Rectal smooth muscle tissue (tissue), 1 donor: ENCODE data around the gene TMEM198.

Experiments used
- H3K27ac ChIP-seq: one replicate; pipeline ENCODE4 v1.7.0; 2013; ENCODE audit warnings: low read depth, low read length, inconsistent platforms
- H3K27me3 ChIP-seq: one replicate; pipeline ENCODE4 v1.7.0; 2013; ENCODE audit warnings: low read length; ENCODE audit not compliant: control insufficient read depth, insufficient read depth
- H3K36me3 ChIP-seq: one replicate; pipeline ENCODE4 v1.7.0; 2013; ENCODE audit warnings: low read length; ENCODE audit not compliant: control insufficient read depth, insufficient read depth
- H3K4me1 ChIP-seq: one replicate; pipeline ENCODE4 v1.7.0; 2013; ENCODE audit warnings: low read length; ENCODE audit not compliant: control insufficient read depth, insufficient read depth
- H3K4me3 ChIP-seq: one replicate; pipeline ENCODE4 v1.7.0; 2013; ENCODE audit warnings: low read length
- H3K9ac ChIP-seq: one replicate; pipeline ENCODE4 v1.7.0; 2013; ENCODE audit warnings: low read length

Gene TMEM198

DNA sequence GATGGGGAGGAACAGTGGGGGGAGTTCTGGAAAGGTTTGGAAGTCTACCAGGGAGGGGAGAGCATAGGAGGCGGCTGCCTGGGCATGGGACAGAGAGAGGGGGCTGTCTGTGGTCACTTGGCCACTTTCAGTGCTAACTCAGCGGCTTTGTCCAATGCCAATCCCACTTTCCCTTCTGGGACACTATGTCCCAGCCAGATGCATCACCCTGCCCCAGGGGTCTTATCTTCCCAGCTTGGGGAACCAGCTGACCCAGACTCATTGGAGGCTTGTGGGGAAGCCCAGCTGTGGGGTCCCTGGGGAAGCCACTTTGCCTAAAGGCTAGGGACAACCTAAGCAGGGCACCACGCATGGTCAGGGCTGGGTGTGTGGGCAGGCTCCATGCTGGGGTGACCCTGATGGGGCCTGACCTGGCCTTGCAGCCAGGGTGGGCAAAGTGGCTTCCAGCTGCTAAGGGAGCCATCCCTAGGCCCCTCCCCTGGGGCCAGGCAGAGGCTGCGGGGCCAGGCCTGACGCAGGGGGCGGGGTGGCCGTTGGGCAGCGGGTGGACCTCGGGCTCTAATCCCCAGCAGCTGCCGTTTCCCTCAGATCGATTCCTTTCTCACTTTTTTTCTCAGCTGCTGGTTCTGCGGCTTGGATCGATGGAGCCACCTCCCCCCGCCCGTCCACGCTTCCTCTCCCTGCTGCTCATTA, 31.2 kb upstream of the TMEM198 start:
- peaks cover 13% of the 10 kb centered on the region for H3K27me3 ChIP-seq
- no peaks in the 10 kb centered on the region for H3K36me3 ChIP-seq
- H3K4me1 ChIP-seq = peaks cover 2% of the 10 kb centered on the region
- H3K4me3 ChIP-seq = no peak overlapping the region
- H3K9ac ChIP-seq = no peak overlapping the region
- no peak overlapping the region for H3K27ac ChIP-seq

DNA sequence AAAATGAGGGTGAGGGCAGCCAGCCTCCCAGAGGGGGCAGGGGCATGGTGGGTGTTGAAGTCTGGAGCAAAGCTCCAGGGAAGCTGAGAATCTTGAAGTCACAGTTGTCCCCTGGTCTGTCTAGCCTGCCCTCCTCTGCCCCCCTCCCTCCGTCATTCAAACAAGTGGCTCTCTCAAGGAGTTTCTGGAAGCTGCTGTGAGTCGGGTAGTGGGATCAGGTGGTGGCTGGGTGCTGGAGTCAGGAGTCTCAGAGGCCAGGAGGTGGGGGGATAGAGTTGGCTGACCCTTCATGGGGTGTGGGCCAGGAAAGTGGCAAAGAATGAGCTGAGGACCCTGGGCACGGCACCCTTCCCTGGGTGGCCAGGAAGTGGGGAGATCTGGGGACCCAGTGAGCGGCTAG, 30.0 kb upstream of the TMEM198 start:
- H3K27ac ChIP-seq = no peak overlapping the region
- peaks cover 2% of the 10 kb centered on the region for H3K4me1 ChIP-seq

DNA sequence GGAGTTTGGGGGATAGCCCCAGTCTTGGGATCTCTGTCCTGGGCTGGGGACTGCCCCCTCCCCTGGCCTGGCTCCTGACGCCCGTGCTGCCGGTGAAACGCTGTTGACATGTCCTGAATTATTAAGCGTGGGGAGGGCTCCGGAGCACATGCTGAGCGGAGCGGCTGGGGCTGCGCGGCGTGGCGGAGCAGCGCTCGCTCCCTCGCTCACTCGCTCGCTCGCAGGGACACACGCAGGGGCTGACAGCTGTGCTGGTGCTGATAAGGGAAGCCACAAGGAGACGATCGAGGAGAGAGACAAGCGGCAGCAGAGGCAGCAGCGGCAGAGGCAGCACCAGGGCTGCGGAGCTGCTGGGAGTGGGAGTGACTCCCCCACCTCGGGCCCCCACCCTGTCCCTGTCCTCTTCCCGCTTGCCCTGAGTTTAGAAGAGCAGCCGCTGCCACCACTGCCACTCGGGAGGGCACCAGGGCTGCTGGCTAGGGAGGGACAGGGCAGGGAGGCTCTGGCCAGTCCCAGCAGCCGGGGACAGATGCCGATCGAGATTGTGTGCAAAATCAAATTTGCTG, 29.5 kb upstream of the TMEM198 start, which contains the start of gene ASIC4:
Gene ASIC4 (plus strand): TSS at position 287 of the 566 bp plus-strand sequence. CDS start 243 bp downstream, at position 530.
- Histone ChIP-seq H3K36me3 (no peaks in the 10 kb centered on the region), H3K4me1 (peaks cover 2% of the 10 kb centered on the region), H3K9ac (no peak within 1 kb of the TSS), H3K27me3 (peaks cover 13% of the 10 kb centered on the region), H3K4me3 (no peak within 1 kb of the TSS), H3K27ac (no peak within 1 kb of the TSS)

More for the DNA sequence above, 30.0 kb upstream of the TMEM198 start:
- Histone ChIP-seq H3K4me3 (no peak overlapping the region), H3K36me3 (no peaks in the 10 kb centered on the region), H3K9ac (no peak overlapping the region), H3K27me3 (peaks cover 13% of the 10 kb centered on the region)

DNA sequence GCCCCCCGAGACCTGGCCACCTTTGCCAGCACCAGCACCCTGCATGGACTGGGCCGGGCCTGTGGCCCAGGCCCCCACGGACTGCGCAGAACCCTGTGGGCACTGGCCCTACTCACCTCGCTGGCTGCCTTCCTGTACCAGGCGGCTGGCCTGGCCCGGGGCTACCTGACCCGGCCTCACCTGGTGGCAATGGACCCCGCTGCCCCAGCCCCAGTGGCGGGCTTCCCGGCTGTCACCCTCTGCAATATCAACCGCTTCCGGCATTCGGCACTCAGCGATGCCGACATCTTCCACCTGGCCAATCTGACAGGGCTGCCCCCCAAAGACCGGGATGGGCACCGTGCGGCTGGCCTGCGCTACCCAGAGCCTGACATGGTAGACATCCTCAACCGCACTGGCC, 29.0 kb upstream of the TMEM198 start:
- Histone ChIP-seq H3K4me3 (no peak overlapping the region), H3K4me1 (peaks cover under 1% of the 10 kb centered on the region), H3K27ac (no peak overlapping the region), H3K27me3 (peaks cover 11% of the 10 kb centered on the region), H3K36me3 (no peaks in the 10 kb centered on the region), H3K9ac (no peak overlapping the region)

DNA sequence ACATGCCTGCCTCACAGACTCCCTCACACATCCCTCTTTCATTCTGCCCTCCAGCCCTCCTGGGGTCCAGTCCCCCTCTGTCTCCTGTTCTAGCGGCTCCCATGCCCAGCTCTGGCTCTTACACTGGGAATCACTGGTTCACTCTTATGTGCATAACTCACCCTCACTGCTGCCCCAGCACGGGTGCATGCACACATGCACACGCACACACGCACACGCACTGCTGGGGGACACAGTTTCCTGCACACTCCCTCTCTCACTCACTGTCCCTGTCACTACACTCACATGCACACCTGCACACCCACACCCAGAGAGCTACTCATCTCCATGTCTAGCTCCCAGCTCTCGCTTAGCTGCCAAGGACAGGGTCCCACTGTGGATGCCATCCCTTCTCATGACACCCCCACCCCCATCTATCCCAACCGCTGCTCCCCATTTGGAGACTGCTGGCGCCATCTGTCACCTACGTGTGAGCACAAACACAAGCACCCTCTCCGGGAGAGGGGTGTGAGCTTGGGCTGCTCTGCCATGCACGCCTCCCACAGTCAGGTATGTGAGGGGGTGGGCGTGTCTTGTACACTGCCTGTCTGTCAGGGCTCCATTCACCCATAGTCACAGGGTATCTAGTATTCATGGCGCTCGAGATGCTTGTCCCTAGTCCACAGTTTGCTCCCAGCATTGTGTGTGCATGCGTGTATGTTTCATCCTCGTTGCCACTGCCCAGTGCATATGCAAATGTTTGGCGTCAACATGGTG, 27.8 kb upstream of the TMEM198 start:
- H3K4me3 ChIP-seq = no peak overlapping the region
- H3K36me3 ChIP-seq = no peaks in the 10 kb centered on the region
- H3K27me3 ChIP-seq = peaks cover 7% of the 10 kb centered on the region
- no peak overlapping the region for H3K9ac ChIP-seq
- no peaks in the 10 kb centered on the region for H3K4me1 ChIP-seq
- no peak overlapping the region for H3K27ac ChIP-seq

DNA sequence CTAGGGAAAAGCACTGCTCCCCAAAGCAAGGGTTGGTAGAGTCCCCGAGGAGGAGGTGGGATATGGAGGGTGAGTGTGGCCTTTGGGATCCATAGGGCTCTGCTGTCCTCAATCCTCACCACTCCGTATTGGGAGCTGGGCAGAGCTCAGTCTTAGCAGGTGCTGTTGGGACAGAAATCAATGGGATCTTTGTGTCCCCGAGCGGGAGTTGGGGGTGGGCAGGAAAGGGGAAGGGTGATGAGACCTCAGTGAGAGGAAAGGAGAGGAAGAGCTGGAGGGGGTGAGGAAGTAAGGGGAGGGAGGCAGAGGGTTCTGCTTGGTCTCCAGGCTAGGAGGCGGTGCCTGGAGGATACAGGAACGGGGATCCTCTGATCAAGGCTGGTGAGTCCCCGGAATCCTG, 26.9 kb upstream of the TMEM198 start:
- Histone ChIP-seq H3K4me1 (peaks cover 2% of the 10 kb centered on the region), H3K27me3 (peaks cover 10% of the 10 kb centered on the region), H3K27ac (no peak overlapping the region), H3K36me3 (no peaks in the 10 kb centered on the region), H3K9ac (no peak overlapping the region), H3K4me3 (no peak overlapping the region)

DNA sequence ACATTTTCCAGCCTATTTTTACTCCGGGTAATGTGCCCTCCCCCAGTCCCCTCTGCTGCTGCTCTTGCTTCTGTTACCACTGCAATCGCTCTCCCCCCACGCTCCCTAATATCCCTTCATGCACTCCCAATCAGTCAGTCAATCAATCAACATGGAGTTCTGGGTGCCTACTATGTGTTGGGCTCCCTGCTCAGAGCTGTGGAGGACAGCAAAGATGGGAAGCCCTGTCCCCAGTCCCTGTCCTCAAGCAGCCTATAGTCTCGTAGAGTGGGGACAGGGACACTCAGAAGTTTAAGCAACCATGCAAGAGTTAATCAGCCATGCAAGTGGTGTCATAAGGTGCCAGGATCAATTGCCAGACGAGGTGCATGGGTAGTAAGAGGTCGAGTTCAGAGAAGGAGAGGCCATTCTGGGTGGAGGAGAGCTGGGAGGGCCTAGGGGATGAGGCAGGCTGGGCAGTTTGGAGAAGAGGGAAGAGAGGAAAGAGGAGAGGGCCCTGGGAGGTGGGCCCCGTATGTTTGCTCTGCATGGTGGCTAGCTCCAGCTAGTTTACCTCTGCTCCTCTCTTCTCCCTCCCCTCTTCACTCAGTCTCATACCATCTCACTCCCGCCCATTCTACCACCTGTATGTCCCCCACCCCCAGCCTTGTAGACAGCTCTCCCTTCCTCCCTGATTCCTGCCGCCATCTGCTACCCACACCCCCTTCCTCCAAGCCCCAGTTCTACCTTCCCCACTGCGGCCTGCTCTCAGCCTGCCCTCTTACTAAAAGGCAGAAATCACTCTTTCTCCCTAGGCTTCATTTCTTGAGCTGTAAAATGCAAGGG, 25.7 kb upstream of the TMEM198 start:
- H3K36me3 ChIP-seq = no peaks in the 10 kb centered on the region
- no peak overlapping the region for H3K9ac ChIP-seq
- no peak overlapping the region for H3K27ac ChIP-seq
- H3K27me3 ChIP-seq = peaks cover 14% of the 10 kb centered on the region
- H3K4me3 ChIP-seq = no peak overlapping the region
- H3K4me1 ChIP-seq = peaks cover 3% of the 10 kb centered on the region

DNA sequence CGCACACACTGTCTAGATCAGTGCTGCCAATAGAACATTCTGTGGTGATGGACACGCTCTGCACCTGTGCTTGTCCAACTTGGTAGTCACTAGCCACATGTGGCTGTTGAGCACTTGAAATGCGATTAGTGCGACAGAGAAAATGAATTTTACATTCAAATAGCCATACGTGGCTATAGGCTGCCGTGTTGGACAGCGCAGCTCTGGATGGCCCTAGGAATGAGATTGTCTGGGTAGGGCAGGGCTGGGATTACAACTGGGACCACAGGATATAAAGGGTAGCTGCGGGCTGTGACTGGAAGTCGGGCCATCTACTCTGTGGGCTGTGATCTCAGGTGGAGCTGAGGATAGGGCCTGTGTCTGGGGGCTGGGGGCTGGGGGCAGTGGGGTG, 24.3 kb upstream of the TMEM198 start:
- Histone ChIP-seq H3K27ac (no peak overlapping the region), H3K27me3 (peaks cover 7% of the 10 kb centered on the region), H3K4me3 (no peak overlapping the region), H3K4me1 (peaks cover 3% of the 10 kb centered on the region), H3K36me3 (no peaks in the 10 kb centered on the region), H3K9ac (no peak overlapping the region)

DNA sequence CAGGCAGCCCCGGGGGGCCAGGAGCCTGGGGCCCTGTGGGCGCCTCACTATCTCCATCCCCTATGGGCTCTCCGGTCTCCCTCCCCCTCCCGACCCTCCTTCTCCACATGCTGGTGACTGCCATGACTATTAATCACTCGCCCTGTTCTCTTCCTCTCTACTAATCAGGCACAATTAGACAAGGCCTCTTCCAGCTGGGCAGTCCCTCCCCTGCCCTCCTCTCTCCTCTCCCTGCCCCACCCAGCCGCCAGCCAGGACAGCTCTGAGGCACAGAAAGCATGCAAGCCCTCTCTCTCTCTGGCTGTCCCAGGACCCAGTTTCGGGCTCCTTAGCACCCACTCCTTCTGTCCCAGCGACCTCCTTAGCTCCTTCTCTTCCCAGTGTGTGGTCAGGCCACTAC, 23.7 kb upstream of the TMEM198 start:
- no peak overlapping the region for H3K27ac ChIP-seq
- H3K27me3 ChIP-seq = peaks cover 7% of the 10 kb centered on the region
- no peak overlapping the region for H3K4me3 ChIP-seq
- no peak overlapping the region for H3K9ac ChIP-seq
- no peaks in the 10 kb centered on the region for H3K36me3 ChIP-seq
- peaks cover 3% of the 10 kb centered on the region for H3K4me1 ChIP-seq

DNA sequence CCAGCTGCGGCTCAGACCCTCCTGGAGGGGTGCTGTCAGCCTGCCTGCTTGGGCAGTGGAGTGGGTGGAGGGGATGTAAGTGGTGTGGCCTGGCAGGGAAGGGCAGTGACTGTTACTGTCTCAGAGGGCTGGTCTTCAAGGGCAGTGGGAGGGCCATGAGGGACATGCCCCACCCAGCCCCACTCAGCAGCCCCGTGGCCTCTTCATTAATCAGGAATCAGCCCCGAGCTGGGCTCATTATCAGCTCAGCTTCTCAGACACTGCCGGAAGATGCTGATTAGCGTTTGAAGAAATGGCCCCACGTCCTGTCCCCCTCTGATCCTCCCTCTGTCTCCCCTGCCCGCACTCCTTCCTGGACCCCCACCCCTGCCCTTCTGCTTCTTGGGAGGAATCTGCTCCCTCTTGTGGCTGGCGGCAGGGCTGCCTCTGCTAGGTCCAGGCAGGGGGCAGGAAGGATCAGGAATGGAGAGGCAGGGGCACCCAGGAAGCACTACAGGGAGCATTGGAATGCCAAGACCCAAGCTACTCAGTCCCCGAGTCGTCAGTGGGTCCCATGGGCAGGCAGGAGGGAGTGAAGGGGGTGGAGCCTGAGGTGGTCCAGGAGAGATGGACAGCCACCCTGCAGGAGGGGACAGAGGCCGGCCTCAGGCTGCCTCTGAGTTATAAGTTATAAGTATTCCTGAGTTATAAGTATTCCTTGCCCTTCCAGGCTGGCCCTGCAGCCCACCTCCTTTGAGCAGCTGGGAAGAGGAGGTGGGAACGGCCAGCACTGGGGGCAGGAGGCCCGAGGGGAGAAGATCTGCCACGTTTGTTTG, 22.6 kb upstream of the TMEM198 start:
- Histone ChIP-seq H3K27ac (peak overlapping the region; percentile 65), H3K27me3 (peaks cover 7% of the 10 kb centered on the region), H3K36me3 (no peaks in the 10 kb centered on the region), H3K4me3 (no peak overlapping the region), H3K4me1 (peaks cover 3% of the 10 kb centered on the region), H3K9ac (no peak overlapping the region)

DNA sequence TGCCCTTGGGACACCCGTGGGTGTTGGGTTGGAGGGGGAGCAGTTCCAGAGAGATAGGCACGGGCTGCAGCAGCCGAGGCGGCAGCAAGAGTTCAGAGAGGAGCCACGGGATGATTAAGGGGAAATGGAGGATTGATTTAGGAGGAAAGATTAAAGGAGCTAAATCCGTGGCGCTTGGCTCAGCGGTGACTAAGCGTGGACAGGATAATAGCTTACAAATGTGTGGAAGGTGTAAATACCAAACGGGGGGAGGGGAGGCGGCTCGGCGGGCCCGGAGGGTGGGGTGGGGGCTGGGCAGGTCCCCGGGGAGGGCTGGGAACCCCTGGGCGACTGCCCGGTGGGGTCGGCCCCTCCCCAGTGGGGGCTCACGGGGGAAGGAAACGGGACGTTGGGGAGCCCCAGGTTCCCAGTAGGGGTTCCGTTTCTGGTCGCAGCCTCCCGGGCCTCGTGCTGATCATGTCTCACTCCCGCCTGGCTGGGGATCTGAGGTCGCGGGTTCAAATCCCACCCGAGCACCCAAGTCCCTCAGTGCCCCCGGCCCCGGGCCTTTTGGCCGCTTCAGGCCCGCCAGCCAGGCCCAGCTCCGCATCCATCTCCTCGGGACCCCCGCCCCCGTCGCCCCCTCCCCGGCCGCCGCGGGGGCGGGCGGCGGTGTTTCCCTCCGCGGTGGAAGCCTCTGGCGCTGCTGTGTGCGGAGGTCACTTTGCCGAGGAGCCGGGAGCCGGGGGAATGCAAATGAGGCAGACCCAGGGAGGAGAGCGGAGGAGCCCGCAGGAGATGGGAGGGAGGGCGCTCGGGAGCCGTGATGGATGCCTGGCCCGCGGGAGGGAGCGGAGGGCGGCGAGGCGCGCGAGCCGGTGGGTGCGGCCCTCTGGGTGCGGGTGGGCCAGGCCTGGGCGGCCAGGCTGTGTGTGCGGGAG, 21.5 kb upstream of the TMEM198 start:
- Histone ChIP-seq H3K4me3 (no peak overlapping the region), H3K27me3 (peaks cover 12% of the 10 kb centered on the region), H3K27ac (peak overlapping the region; percentile 65)

More for the DNA sequence above, 21.5 kb upstream of the TMEM198 start:
- Histone ChIP-seq H3K9ac (no peak overlapping the region), H3K4me1 (peaks cover 3% of the 10 kb centered on the region), H3K36me3 (no peaks in the 10 kb centered on the region)
